D721Med (cell line): ENCODE measurements around the gene SNPH.

ENCODE experiments used
- DNase-seq: peaks from one replicate; pipeline ENCODE4 v3.0.0; 2011; ENCODE audit warnings: low spot score; ENCODE audit not compliant: insufficient read length
- FAIRE-seq: peaks from 2 replicates; lab custom pipeline; 2011; peaks lifted over from hg19 to GRCh38; lab: Jason Lieb, UNC
- CTCF ChIP-seq: IDR thresholded peaks from 2 replicates; pipeline ENCODE4 v1.5.1; 2012; ENCODE audit warnings: mild to moderate bottlenecking, control low read depth; ENCODE audit not compliant: insufficient read depth; ENCODE audit errors: missing control alignments

The SNPH gene

GRCh38 chr20:1302685-1303541 is 36.8 kb downstream of the SNPH start:
- FAIRE-seq (no peak), DNase-seq (no peak)
- no peak for TF ChIP-seq CTCF

GRCh38 chr20:1304710-1305515 is 38.8 kb downstream of the SNPH start:
- TF ChIP-seq CTCF: no peak
- FAIRE-seq (no peak), DNase-seq (no peak)

- FAIRE-seq: no peak
- no peak for TF ChIP-seq CTCF
- DNase-seq: no peak
These were observed 39.6 kb downstream of the SNPH start for GRCh38 chr20:1305712-1306111.

GRCh38 chr20:1306316-1307135 is 40.4 kb downstream of the SNPH start:
- FAIRE-seq (no peak), DNase-seq (no peak)
- TF ChIP-seq CTCF: no peak

- no peak for FAIRE-seq
- DNase-seq: no peak
- no peak for TF ChIP-seq CTCF
These were observed 41.1 kb downstream of the SNPH start for GRCh38 chr20:1307171-1307570.

- FAIRE-seq (no peak), DNase-seq (no peak)
- TF ChIP-seq CTCF: no peak
These were observed 41.5 kb downstream of the SNPH start for GRCh38 chr20:1307571-1307971.
